ENCODE results near the gene CDC14A. TPM values are rescaled to one million over a fixed set of nuclear protein-coding genes. Genes with fewer than 3 reads are reported as not detected.

The CDC14A gene
- polyA plus RNA-seq, 1 of the 3 experiments (the other 2 are of a cell fraction): 2.2 TPM

DNA sequence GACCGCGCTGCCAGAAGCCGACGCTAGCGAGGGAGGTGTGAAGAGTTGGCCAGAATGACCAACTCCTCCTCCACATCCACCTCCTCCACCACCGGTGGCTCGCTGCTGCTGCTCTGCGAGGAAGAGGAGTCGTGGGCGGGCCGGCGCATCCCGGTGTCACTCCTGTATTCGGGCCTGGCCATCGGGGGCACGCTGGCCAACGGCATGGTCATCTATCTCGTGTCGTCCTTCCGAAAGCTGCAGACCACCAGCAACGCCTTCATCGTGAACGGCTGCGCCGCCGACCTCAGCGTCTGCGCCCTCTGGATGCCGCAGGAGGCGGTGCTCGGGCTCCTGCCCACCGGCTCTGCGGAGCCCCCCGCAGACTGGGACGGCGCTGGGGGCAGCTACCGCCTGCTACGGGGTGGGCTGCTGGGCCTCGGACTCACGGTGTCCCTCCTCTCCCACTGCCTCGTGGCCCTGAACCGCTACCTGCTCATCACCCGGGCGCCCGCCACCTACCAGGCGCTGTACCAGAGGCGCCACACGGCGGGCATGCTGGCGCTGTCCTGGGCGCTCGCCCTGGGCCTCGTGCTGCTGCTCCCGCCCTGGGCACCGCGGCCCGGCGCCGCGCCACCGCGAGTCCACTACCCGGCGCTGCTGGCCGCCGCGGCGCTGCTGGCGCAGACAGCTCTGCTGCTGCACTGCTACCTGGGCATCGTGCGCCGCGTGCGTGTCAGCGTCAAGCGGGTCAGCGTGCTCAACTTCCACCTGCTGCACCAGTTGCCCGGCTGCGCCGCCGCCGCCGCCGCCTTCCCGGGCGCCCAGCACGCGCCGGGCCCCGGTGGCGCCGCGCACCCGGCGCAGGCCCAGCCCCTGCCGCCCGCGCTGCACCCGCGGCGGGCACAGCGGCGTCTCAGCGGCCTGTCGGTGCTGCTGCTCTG is 186.9 kb downstream of the CDC14A start:
- no peaks in the 10 kb centered on the region for H3F3A ChIP-seq (replicated peaks; ENCODE audit: insufficient read depth)
- peak overlapping the region; percentile 86 for H3K4me2 ChIP-seq
- H3K4me1 ChIP-seq (ENCODE audit: control insufficient read depth in 1 of 2, insufficient read depth in 2 of 2, low read depth in 1 of 2, low read length in 1 of 2): peaks cover 0 to 26% of the 10 kb centered on the region in 2 experiments; a peak in 2 of 4 replicates
- no peaks in the 10 kb centered on the region for H3K9me2 ChIP-seq
- TF ChIP-seq MXI1 (IDR thresholded peaks at IDR 0.05; ENCODE audit: low read depth, low read length) (no peak; the same call in 1 of the 2 replicates), JUND (IDR thresholded peaks at IDR 0.05) (no peak), FOXM1 (IDR thresholded peaks at IDR 0.05; ENCODE audit: low read depth) (no peak), SIN3A (IDR thresholded peaks at IDR 0.05; ENCODE audit: borderline replicate concordance, low read depth, low read length) (no peak), POLR2AphosphoS5 (IDR thresholded peaks at IDR 0.05; ENCODE audit: low read depth, low read length) (no peak), GATA2 (CRISPR knock-in tag; IDR thresholded peaks at IDR 0.05) (no peak), NRF1 (IDR thresholded peaks at IDR 0.05; ENCODE audit: low read depth, low read length) (no peak), SMC3 (IDR thresholded peaks at IDR 0.05; ENCODE audit: low read depth, low read length) (no peak), EZH2phosphoT487 (IDR thresholded peaks at IDR 0.05; ENCODE audit: borderline replicate concordance, low read depth) (no peak), RAD21 (IDR thresholded peaks at IDR 0.05; ENCODE audit: low read length) (no peak), RCOR1 (IDR thresholded peaks at IDR 0.05; ENCODE audit: low read length) (no peak)
- TF ChIP-seq, protein P1, sequence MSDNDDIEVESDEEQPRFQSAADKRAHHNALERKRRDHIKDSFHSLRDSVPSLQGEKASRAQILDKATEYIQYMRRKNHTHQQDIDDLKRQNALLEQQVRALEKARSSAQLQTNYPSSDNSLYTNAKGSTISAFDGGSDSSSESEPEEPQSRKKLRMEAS (IDR thresholded peaks at IDR 0.05; ENCODE audit: low read depth): 0 out of 2 replicates have a peak, but pooled peaks have one; percentile 2
- TF ChIP-seq, protein P2, sequence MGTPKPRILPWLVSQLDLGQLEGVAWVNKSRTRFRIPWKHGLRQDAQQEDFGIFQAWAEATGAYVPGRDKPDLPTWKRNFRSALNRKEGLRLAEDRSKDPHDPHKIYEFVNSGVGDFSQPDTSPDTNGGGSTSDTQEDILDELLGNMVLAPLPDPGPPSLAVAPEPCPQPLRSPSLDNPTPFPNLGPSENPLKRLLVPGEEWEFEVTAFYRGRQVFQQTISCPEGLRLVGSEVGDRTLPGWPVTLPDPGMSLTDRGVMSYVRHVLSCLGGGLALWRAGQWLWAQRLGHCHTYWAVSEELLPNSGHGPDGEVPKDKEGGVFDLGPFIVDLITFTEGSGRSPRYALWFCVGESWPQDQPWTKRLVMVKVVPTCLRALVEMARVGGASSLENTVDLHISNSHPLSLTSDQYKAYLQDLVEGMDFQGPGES (IDR thresholded peaks at IDR 0.05; ENCODE audit: low read depth, low read length): no peak
- TF ChIP-seq, protein P3, sequence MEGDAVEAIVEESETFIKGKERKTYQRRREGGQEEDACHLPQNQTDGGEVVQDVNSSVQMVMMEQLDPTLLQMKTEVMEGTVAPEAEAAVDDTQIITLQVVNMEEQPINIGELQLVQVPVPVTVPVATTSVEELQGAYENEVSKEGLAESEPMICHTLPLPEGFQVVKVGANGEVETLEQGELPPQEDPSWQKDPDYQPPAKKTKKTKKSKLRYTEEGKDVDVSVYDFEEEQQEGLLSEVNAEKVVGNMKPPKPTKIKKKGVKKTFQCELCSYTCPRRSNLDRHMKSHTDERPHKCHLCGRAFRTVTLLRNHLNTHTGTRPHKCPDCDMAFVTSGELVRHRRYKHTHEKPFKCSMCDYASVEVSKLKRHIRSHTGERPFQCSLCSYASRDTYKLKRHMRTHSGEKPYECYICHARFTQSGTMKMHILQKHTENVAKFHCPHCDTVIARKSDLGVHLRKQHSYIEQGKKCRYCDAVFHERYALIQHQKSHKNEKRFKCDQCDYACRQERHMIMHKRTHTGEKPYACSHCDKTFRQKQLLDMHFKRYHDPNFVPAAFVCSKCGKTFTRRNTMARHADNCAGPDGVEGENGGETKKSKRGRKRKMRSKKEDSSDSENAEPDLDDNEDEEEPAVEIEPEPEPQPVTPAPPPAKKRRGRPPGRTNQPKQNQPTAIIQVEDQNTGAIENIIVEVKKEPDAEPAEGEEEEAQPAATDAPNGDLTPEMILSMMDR (IDR thresholded peaks at IDR 0.05): peak; percentile 28
- TF ChIP-seq, protein P4, sequence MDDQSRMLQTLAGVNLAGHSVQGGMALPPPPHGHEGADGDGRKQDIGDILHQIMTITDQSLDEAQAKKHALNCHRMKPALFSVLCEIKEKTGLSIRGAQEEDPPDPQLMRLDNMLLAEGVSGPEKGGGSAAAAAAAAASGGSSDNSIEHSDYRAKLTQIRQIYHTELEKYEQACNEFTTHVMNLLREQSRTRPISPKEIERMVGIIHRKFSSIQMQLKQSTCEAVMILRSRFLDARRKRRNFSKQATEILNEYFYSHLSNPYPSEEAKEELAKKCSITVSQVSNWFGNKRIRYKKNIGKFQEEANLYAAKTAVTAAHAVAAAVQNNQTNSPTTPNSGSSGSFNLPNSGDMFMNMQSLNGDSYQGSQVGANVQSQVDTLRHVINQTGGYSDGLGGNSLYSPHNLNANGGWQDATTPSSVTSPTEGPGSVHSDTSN (IDR thresholded peaks at IDR 0.05): no peak
- TF ChIP-seq, protein P5, sequence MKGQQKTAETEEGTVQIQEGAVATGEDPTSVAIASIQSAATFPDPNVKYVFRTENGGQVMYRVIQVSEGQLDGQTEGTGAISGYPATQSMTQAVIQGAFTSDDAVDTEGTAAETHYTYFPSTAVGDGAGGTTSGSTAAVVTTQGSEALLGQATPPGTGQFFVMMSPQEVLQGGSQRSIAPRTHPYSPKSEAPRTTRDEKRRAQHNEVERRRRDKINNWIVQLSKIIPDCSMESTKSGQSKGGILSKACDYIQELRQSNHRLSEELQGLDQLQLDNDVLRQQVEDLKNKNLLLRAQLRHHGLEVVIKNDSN (IDR thresholded peaks at IDR 0.05; ENCODE audit: borderline replicate concordance, low read depth): no peak
- H3K36me3 ChIP-seq (replicated peaks in 1 of 2; ENCODE audit: control insufficient read depth in 1 of 2, insufficient read depth in 2 of 2, low read length in 1 of 2): no peaks in the 10 kb centered on the region
- no peak overlapping the region for H3K9ac ChIP-seq
- H3K27ac ChIP-seq (ENCODE audit: low read depth in 2 of 2, low read length in 1 of 2): no peak overlapping the region
- peak overlapping the region; percentile 89; the same call in 1 of the 2 replicates for H2AFZ ChIP-seq (ENCODE audit: low read depth)
- POLR2A ChIA-PET: no interaction called here
- no peaks in the 10 kb centered on the region for H3K79me2 ChIP-seq (ENCODE audit: insufficient read depth)
- peak; percentile 77 for DNase-seq
- CTCF ChIA-PET: interaction anchor here (0.9 to 3.2 kb wide), 7 partner anchors 9 to 330 kb away, joined by 3 to 13 read pairs (median 4); no protein-coding TSS in a partner anchor
- H4K20me1 ChIP-seq (ENCODE audit: insufficient read depth): no peaks in the 10 kb centered on the region
- no peaks in the 10 kb centered on the region for H3K9me3 ChIP-seq
- WGBS (ENCODE audit: low lambda C conversion rate): 13% methylated on average over 8 of the region's 105 CpGs
- no peaks in the 10 kb centered on the region for H3K27me3 ChIP-seq (ENCODE audit: insufficient read depth)
- H3K4me3 ChIP-seq (ENCODE audit: low read depth in 2 of 2, low read length in 1 of 2): peak overlapping the region; percentile 36 to 60

Measured in SK-N-SH (cell line).